ENCODE results near the gene SH2D3A. TPM values are rescaled to one million over a fixed set of nuclear protein-coding genes. Genes with fewer than 3 reads are reported as not detected.
"Not testable (repeated sequence)": the region's sequence is repeated elsewhere in the genome, so short reads cannot be mapped to it uniquely, and the experiment has no call there.

Gene SH2D3A
- total RNA-seq, 1 donor from 2014 or later = 27.6 TPM

DNA sequence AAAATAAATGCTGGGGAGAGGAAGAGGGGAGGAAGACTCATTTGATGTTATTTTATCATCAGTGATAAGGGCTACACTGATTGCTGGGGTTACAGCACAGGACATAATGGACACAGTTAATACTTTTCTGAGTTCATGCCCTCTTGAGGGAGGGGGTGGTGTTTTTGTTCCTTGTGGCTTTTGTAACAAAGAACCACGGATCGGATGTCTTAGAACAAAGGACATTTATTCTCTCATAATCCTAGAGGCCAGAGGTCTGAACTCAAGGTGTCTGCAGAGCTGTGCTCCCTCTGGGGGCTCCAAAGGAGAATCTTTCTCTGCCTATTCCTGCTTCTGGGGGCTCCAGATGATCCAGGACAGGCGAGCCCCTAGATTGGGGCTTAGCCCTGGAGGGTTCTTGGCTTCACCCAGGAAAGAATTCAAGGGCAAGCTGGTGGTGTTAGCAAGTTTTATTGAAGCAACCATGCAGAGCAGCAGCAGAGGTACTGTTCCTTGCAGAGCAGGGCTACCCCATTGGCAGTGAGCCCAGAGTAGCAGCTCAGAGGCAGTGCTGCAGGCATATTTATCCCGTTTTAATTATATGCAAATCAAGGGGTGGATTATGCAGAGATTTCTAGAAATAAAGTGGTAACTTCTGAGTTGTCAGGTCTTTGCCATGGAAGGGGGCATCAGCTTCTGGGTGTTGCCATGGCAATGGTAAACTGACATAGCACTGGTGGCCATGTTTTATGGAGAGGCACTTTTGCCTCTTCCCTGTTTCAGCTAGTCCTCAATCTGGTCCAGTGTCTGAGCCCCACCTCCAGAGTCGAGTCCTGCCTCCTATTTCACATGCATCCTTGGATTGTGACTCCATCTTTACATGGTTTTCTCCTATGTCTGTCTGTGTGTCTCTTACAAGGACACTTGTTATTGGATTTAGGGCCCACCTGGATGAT lies 23.2 kb upstream of the SH2D3A start:
- no peak overlapping the region for H3K4me3 ChIP-seq (ENCODE audit: low read depth, low read length)
- DNase-seq (ENCODE audit: low read depth) = no peak
- no peak for TF ChIP-seq CTCF (conservative IDR thresholded peaks at IDR 0.05; ENCODE audit: low read depth, low read length)

DNA sequence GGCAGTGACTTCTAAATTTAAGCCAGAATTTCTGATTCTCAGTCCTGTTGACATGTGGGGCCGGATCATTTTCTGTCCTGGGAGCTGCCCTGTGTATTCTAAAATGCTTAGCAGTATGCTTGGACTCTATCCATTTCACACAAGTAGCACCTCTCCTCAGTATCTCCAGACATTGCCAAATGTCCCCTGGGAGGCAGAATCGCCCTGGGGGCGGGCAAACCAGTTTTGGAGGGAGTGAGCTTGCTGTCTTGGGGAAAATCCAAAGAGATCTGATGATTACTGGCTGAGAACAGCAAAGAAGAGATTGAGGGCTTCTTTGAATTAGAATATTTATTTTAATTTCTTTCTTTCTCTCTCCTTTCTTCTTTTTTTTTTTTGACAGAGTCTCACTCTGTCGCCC lies 21.7 kb upstream of the SH2D3A start:
- H3K4me3 ChIP-seq (ENCODE audit: low read depth, low read length) = no peak overlapping the region
- no peak for DNase-seq (ENCODE audit: low read depth)
- TF ChIP-seq CTCF (conservative IDR thresholded peaks at IDR 0.05; ENCODE audit: low read depth, low read length) = no peak

DNA sequence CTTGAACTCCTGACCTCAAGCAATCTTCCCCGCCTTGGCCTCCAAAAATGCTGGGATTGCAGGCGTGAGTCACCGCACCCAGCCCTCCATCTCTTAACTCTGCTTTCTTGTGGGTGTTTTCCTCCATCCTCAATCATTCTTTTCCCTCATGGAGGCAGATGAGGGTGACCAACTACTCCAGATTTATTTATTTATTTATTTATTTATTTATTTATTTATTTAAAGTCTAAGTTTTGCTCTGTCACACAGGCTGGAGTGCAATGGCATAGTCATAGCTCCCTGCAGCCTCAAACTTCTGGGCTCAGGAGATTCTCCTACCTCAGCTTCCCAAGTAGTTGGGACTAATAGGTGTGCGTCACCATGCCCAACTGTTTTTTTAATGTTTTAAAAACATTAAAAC lies 20.2 kb upstream of the SH2D3A start:
- no peak overlapping the region for H3K4me3 ChIP-seq (ENCODE audit: low read depth, low read length)
- no peak for DNase-seq (ENCODE audit: low read depth)
- no peak for TF ChIP-seq CTCF (conservative IDR thresholded peaks at IDR 0.05; ENCODE audit: low read depth, low read length)

DNA sequence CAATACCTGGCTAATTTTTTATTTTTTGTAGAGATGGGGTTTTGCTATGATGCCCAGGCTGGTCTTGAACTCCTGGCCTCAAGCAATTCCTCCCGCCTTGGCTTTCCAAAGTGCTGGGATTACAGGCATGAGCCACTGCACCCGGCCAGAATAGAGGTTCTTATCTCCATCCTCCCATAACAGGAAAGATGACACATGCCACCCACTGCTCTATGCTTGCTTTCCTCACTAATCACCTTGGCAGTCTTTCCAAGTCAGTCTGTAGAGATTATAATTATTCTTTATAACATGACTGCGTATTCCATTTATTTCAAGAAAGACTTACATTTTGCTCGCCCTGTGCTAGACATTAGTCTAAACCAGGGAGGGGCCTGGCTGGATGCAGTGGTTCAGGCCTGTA lies 12.0 kb upstream of the SH2D3A start:
- H3K4me3 ChIP-seq (ENCODE audit: low read depth, low read length) = no peak overlapping the region
- no peak for DNase-seq (ENCODE audit: low read depth)
- no peak for TF ChIP-seq CTCF (conservative IDR thresholded peaks at IDR 0.05; ENCODE audit: low read depth, low read length)

DNA sequence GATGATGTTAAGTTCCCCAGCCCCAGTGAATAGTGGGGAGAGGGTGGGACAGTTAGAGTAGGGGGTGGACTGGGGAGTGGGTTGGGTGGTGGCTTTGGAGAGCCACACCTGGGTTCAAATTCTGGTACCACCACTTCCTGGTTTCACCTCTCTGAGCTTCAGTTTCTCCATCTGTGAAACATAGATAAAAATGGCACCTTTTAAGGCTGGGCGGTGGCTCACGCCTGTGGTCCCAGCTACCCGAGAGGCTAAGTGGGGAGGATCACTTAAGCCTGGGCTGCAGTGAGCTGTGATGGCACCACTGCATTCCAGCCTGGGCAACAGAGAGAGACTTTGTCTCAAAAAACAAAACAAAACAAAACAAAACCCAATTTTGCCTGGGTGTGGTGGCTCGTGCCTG lies 11.2 kb upstream of the SH2D3A start:
- TF ChIP-seq CTCF (conservative IDR thresholded peaks at IDR 0.05; ENCODE audit: low read depth, low read length) = no peak
- DNase-seq (ENCODE audit: low read depth) = no peak
- no peak overlapping the region for H3K4me3 ChIP-seq (ENCODE audit: low read depth, low read length)

DNA sequence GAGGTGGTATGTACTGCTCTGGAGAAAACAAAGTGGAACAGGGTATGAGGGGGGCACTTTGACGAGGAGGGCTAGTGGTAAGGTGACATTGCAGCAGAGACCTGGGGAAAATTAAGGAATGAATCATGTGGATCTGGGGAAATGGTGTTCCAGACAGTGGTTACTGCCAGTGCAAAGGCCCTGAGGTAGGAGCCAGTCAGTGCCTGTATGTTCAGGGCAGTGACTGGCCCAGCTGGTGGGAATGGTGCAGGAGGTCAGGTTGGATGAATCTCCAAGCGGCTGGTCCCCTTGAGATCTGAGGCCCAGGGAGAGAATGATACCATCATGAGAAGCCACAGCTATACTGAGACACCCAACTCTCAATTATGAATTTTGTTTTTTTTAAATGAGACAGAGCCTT lies 10.2 kb upstream of the SH2D3A start:
- no peak for DNase-seq (ENCODE audit: low read depth)
- no peak for TF ChIP-seq CTCF (conservative IDR thresholded peaks at IDR 0.05; ENCODE audit: low read depth, low read length)
- H3K4me3 ChIP-seq (ENCODE audit: low read depth, low read length) = no peak overlapping the region

- no peak for DNase-seq (ENCODE audit: low read depth)
- no peak overlapping the region for H3K4me3 ChIP-seq (ENCODE audit: low read depth, low read length)
- no peak for TF ChIP-seq CTCF (conservative IDR thresholded peaks at IDR 0.05; ENCODE audit: low read depth, low read length)
These were observed 9.8 kb upstream of the SH2D3A start for GRCh38 chr19:6776999-6777398.

GRCh38 chr19:6776045-6776444 lies 8.8 kb upstream of the SH2D3A start:
- not testable (repeated sequence) for DNase-seq (ENCODE audit: low read depth); H3K4me3 ChIP-seq (ENCODE audit: low read depth, low read length)
